Skeletal muscle satellite cell (primary cell): ENCODE measurements around the gene TIMELESS.
"Not testable (repeated sequence)": the region's sequence is repeated elsewhere in the genome, so short reads cannot be mapped to it uniquely, and the experiment has no call there.

Experiments
- H3K27me3 ChIP-seq: 2 replicates; pipeline ENCODE4 v1.7.0; 2013; ENCODE audit warnings: low read length; ENCODE audit not compliant: control insufficient read depth, insufficient read depth
- H3K36me3 ChIP-seq: 2 replicates; pipeline ENCODE4 v1.7.0; 2013; ENCODE audit warnings: mild to moderate bottlenecking, control low read depth, low read length; ENCODE audit not compliant: insufficient read depth
- H3K4me1 ChIP-seq: 2 replicates; pipeline ENCODE4 v1.7.0; 2013; ENCODE audit warnings: low read length; ENCODE audit not compliant: control insufficient read depth, insufficient read depth
- H3K4me2 ChIP-seq: 2 replicates; pipeline ENCODE4 v1.7.0; 2013; ENCODE audit warnings: mild to moderate bottlenecking, low read length
- H3K4me3 ChIP-seq: 2 replicates; pipeline ENCODE4 v1.7.0; 2013; ENCODE audit warnings: low read length
- H3K9ac ChIP-seq: 2 replicates; pipeline ENCODE4 v1.7.0; 2013; ENCODE audit warnings: mild to moderate bottlenecking, low read depth, low read length, moderate library complexity
- H3K9me3 ChIP-seq: replicated peaks from 2 replicates; pipeline ENCODE4 v1.7.0; 2013; ENCODE audit warnings: mild to moderate bottlenecking, control low read depth, low read length

Gene TIMELESS

GRCh38 chr12:56399466-56399865, 49.8 kb downstream of the TIMELESS start:
- H3K4me2 ChIP-seq, H3K9me3 ChIP-seq, H3K9ac ChIP-seq, H3K4me3 ChIP-seq, H3K36me3 ChIP-seq, H3K4me1 ChIP-seq: not testable (repeated sequence)
- H3K27me3 ChIP-seq, result peaks cover 11% of the 10 kb centered on the region

- no peak overlapping the region for H3K4me3 ChIP-seq
Observed at GRCh38 chr12:56398324-56398723, 50.9 kb downstream of the TIMELESS start.

GRCh38 chr12:56392331-56392730, 56.9 kb downstream of the TIMELESS start:
- Histone ChIP-seq H3K9ac (no peak overlapping the region), H3K4me2 (no peak overlapping the region), H3K27me3 (peaks cover 7% of the 10 kb centered on the region), H3K4me1 (no peaks in the 10 kb centered on the region), H3K4me3 (no peak overlapping the region), H3K36me3 (no peaks in the 10 kb centered on the region), H3K9me3 (no peaks in the 10 kb centered on the region)

More at GRCh38 chr12:56398324-56398723, 50.9 kb downstream of the TIMELESS start:
- Histone ChIP-seq H3K4me1 (no peaks in the 10 kb centered on the region), H3K9ac (no peak overlapping the region), H3K36me3 (no peaks in the 10 kb centered on the region), H3K27me3 (peaks cover 11% of the 10 kb centered on the region), H3K9me3 (no peaks in the 10 kb centered on the region), H3K4me2 (no peak overlapping the region)

GRCh38 chr12:56391721-56392120, 57.5 kb downstream of the TIMELESS start:
- H3K4me1 ChIP-seq, result no peaks in the 10 kb centered on the region
- no peak overlapping the region for H3K9ac ChIP-seq
- H3K9me3 ChIP-seq, result no peaks in the 10 kb centered on the region
- peaks cover 3% of the 10 kb centered on the region for H3K27me3 ChIP-seq
- H3K4me3 ChIP-seq, result no peak overlapping the region
- no peak overlapping the region for H3K4me2 ChIP-seq
- no peaks in the 10 kb centered on the region for H3K36me3 ChIP-seq

GRCh38 chr12:56389412-56389811, 59.8 kb downstream of the TIMELESS start:
- H3K4me2 ChIP-seq, result no peak overlapping the region
- H3K9ac ChIP-seq, result no peak overlapping the region
- no peaks in the 10 kb centered on the region for H3K9me3 ChIP-seq
- no peaks in the 10 kb centered on the region for H3K4me1 ChIP-seq
- no peak overlapping the region for H3K4me3 ChIP-seq
- H3K36me3 ChIP-seq, result no peaks in the 10 kb centered on the region
- peaks cover 3% of the 10 kb centered on the region for H3K27me3 ChIP-seq

GRCh38 chr12:56387152-56387736, 62.0 kb downstream of the TIMELESS start:
- Histone ChIP-seq H3K4me2 (peak overlapping the region; percentile 28), H3K4me3 (no peak overlapping the region), H3K9ac (no peak overlapping the region), H3K9me3 (no peaks in the 10 kb centered on the region), H3K27me3 (peaks cover 16% of the 10 kb centered on the region), H3K36me3 (no peaks in the 10 kb centered on the region), H3K4me1 (no peaks in the 10 kb centered on the region)

GRCh38 chr12:56385873-56386272, 63.4 kb downstream of the TIMELESS start:
- H3K4me1 ChIP-seq, result no peaks in the 10 kb centered on the region
- no peak overlapping the region for H3K4me3 ChIP-seq
- H3K9ac ChIP-seq, result no peak overlapping the region
- H3K4me2 ChIP-seq, result no peak overlapping the region
- H3K9me3 ChIP-seq, result no peaks in the 10 kb centered on the region
- H3K36me3 ChIP-seq, result no peaks in the 10 kb centered on the region
- peaks cover 25% of the 10 kb centered on the region for H3K27me3 ChIP-seq

- Histone ChIP-seq H3K9ac (no peak overlapping the region), H3K36me3 (no peaks in the 10 kb centered on the region), H3K4me2 (no peak overlapping the region), H3K27me3 (peaks cover 24% of the 10 kb centered on the region), H3K9me3 (no peaks in the 10 kb centered on the region), H3K4me1 (no peaks in the 10 kb centered on the region), H3K4me3 (no peak overlapping the region)
Observed at GRCh38 chr12:56382611-56383010, 66.6 kb downstream of the TIMELESS start.

GRCh38 chr12:56377989-56378316, 71.3 kb downstream of the TIMELESS start:
- Histone ChIP-seq H3K36me3 (no peaks in the 10 kb centered on the region), H3K4me3 (no peak overlapping the region), H3K27me3 (peaks cover 19% of the 10 kb centered on the region), H3K4me1 (peaks cover 2% of the 10 kb centered on the region), H3K9me3 (no peaks in the 10 kb centered on the region), H3K9ac (no peak overlapping the region), H3K4me2 (no peak overlapping the region)

GRCh38 chr12:56377310-56377988, 71.8 kb downstream of the TIMELESS start:
- Histone ChIP-seq H3K9ac (no peak overlapping the region), H3K36me3 (no peaks in the 10 kb centered on the region)

GRCh38 chr12:56375598-56376434, 73.4 kb downstream of the TIMELESS start:
- peaks cover 14% of the 10 kb centered on the region for H3K27me3 ChIP-seq
- peaks cover 2% of the 10 kb centered on the region for H3K4me1 ChIP-seq
- H3K9ac ChIP-seq, result no peak overlapping the region
- no peaks in the 10 kb centered on the region for H3K36me3 ChIP-seq
- no peak overlapping the region for H3K4me2 ChIP-seq
- no peaks in the 10 kb centered on the region for H3K9me3 ChIP-seq
- H3K4me3 ChIP-seq, result no peak overlapping the region

More at GRCh38 chr12:56377310-56377988, 71.8 kb downstream of the TIMELESS start:
- peaks cover 17% of the 10 kb centered on the region for H3K27me3 ChIP-seq
- H3K9me3 ChIP-seq, result no peaks in the 10 kb centered on the region
- H3K4me3 ChIP-seq, result no peak overlapping the region
- H3K4me2 ChIP-seq, result no peak overlapping the region
- peaks cover 2% of the 10 kb centered on the region for H3K4me1 ChIP-seq
